Measurements from ENCODE around the gene PRKAR2A.

The PRKAR2A gene

DNA sequence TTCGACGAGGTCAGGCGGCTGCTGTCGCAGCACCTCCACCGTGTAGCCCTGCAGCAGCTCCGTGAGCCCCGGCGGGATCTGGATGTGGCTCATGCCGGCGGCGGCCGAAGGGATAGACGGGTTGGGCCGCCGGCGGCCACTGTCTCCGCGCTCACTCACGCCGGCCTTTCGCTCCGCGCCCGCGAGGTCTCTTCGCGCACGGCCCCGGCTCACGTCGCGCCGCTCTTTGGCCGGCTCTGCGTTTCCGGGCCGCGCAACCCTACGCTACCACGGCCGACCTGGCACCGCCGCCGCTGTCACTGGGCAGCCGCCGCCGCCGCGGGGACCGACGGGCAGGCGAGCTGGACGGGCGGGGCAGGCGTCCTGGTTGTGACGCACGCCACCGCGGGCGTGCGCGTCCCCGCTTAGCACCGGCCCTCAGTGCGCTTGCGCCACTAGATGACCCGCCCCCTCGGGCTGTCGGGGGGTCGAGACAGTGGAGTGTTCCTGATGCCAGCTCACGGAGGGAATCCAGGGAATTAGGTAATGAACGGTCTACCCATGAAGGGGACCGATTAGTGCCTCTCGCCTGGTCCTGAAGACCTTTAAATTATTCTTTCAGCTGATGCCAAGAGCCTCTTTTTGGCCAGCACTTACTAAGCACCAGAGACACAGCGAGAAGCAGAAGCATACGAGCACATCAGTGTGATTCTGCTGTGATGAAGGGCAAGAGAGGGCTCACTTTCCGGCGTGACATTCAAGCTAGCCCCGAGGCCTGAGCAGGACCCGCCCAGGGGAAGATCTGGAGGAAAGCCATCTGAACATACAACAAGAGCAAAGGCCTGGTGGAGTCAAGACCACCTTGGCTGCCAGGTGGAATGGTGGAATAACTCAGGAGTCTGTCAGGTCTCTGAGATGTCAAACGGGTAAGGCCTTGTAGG, at the start of gene PRKAR2A:
Gene PRKAR2A (minus strand): TSS at position 371 of the 920 bp plus-strand sequence. CDS start 278 bp downstream, at position 93.
- DNase-seq (ENCODE audit: low read depth in 2 of 2) = peak; percentile 55 to 79

DNA sequence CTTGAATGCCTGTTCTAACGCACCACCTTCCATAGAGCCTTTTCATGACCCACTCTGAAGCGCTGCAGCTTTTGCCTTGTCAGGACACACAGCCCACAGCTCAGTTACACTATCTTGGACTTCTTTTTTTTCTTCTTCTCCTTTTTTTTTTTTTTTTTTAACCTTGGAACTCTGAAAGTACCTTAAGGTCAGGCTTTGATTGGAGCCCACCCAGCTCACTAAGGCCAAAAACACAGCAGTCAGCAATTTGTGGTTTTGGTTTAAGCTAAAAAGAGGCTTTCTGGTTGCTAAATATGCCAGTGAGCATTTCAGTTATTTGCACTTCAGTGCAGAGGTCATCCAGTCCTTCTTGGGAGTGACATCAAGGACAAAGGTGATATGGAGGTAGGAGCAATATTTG, 49.3 kb upstream of the PRKAR2A start:
- DNase-seq (ENCODE audit: low read depth in 2 of 2) = no peak

DNA sequence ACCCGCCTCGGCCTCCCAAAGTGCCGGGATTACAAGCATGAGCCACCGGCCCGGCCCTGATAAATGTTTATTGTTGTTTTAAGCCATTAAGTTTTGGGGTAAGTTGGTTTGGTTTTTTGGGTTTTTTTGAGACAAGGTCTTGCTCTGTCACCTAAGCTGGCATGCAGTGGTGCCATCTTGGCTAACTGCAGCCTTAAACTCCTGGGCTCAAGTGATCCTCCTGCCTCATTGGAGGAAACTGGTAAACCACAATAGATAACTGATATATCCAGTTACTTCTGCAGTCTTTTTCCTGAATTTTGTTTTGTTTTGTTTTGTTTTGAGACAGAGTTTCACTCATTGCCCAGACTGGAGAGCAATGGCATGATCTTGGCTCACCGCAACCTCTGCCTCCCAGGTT, 46.8 kb upstream of the PRKAR2A start:
- DNase-seq (ENCODE audit: low read depth in 2 of 2) = no peak

DNA sequence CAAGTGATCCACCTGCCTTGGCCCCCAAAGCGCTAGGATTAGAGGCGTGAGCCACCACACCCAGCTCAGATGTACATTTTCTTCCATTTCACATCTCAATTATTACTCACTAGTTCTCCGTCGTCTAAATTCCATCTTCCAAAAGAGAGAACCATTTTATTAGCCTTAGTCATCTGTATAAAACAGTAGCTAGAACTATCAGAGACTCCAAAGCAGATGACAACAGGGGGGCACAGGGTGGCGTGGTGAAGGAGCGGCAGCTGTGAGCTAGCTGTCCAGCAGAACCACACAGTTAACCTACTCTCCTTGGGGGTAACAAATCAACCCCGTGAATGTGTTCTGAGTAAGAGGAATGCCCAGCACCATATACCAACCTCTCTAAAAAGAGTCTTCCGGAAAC, 43.9 kb upstream of the PRKAR2A start:
- no peak for DNase-seq (ENCODE audit: low read depth in 2 of 2)

DNA sequence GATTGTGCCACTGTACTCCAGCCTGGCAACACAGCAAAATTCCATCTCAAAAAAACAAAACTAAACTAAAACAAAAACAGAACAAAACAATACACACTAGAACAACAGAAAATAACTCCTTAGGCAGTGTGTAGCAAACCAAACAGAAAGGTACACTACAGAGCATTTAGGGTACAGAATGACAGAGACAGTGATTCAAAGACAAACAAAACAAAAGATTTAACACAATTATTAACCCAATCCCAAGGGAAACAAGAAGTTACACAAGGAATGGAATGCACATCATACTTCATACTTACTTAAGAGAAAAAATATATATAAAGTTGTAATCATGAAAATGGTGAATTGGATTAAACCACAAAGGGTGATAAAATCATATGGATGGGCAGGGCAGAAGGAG, 38.1 kb upstream of the PRKAR2A start:
- DNase-seq (ENCODE audit: low read depth in 2 of 2) = no peak

DNA sequence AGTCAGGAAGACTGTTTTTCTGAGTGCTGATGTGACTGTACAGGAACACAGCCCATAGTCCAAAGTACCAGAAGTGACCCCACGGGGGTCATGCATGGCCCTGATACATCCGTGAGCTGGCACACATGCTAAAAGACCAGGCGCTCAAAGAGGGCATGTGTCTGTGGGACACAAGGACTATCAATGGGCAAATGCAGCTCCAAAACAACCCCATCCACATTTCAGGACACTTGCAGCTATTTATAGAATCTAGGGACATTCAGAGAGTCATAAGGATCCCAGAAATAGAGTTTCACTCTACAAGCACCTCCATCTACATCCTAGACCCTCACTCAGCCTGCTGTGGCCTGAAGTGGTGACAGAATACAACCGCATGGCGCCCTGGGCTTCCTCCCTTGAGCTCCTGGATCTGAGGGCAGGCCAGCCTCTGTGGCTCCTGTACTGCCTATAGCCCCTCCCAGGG, 34.0 kb upstream of the PRKAR2A start:
- no peak for DNase-seq (ENCODE audit: low read depth in 2 of 2)

DNA sequence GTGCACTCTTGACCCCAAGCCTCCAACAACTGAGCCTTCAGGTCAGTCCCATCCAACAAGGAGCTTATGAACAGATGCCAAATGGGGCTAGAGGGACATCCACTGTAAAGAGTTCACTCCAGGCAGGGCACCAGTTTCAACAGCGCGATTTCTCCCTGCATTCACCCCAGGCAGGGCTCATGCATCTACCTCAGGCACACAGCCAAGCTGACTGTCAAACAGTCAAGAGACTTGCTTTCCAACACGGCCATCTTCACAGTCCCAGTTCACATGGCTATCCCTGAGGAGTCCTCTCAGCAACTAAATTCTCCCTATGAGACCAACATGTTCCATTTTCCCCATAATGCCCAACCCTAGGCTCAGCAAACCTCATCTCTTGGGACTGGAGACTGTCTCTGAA, 33.3 kb upstream of the PRKAR2A start:
- DNase-seq (ENCODE audit: low read depth in 2 of 2) = no peak

DNA sequence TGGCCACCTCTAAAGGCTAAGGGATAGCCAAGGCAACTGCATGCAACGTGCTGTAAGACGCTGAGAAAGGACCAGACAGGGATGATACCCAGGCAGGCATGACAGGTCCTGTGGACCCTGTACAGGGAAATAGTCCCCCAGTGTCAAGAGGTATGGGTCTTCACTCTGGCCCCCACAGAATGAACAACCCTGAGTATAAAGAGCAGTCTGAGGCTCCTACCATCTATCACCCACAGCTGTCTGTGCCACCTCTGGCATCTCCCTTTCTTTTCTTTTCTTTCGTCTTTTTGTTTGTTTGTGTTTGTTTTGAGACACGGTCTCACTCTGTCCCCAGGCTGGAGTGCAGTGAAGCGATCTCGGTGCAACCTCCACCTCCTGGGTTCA, 32.3 kb upstream of the PRKAR2A start:
- DNase-seq (ENCODE audit: low read depth in 2 of 2) = no peak

DNA sequence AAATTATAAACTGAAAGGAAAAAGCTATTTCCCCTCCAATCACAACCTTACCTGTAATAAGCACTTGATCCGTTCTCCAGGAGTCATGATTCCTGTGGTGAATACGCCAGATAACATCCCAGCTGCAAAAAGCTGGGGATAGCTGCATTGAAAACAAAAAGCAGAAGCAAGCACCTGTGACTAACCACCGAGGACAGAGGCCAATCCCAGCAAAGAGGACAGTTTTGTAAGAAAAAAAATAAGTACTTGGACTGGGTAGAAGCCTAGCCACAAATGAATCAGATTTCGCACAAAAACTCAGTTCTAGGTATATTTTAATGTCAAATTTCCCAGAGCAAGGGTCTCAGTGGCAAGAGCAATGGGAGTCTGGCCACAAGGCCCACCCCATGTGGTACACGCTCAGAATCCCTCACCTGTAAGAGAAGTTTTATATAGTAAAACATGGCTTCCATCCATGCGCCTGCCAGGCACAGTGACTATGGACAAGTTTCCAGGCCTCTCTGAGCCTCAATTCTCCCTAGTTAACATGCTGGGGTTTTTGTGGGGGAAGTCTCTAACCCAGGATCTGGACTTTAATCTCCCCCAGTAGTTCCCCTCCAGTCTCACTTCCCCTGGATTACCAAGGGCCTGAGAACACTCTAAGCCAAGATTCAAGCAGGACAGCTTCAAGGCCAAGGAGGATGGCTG, 31.8 kb upstream of the PRKAR2A start:
- DNase-seq (ENCODE audit: low read depth in 2 of 2) = no peak

DNA sequence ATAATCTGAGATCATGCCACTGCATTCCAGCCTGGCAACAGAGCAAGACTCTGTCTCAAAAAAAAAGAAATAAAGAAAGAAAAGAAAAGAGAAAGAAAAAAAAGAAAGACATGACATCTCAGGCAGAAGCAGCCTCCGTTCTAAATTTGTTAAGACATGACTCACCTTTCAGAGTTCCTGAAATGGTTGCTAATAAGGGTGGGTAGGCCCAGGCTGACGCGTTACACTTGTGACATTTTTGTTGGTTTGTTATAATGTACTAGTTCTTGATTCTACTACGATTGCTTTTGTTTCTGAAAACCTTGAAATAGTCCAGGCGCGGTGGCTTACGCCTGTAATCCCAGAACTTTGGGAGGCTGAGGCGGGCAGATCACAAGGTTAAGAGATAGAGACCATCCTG, 30.0 kb upstream of the PRKAR2A start:
- DNase-seq (ENCODE audit: low read depth in 2 of 2) = no peak

DNA sequence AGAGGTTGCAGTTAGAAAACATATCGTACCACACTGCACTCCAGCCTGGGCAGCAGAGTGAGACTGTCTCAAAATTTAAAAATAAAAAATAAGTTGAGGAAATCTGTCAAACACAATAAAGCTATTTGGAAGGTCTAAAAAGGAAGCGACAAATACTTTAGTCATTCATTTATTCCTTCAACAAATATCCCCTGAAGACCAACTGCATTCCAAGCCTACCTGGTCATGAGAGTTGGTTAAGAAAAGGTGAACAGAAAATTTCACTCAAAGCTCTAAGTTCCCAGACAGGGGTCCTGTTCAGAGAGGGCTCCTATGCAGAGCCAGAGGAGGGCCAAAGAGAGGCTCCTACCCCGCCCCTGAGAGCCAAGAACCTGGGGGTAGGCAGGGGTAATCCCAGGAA, 15.4 kb upstream of the PRKAR2A start:
- no peak for DNase-seq (ENCODE audit: low read depth in 2 of 2)

DNA sequence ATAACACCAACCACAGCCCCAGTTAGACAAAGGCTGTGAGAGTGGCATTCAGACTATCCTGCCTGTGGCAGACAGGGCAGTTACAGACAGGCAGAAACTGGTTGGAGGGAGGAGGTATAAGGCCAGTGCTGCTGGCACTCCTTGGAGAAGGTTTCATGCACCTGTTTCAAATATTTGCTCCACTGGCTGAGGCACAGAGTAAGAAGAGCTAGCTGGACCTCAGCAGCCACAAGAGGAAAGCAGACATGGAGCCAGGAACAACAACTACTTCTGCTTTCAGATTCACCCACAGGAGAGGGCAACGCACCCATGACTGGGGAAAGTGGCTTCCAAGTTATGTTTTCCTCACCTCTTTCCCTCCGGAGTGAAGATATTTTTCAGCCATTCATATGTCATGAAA, 11.5 kb upstream of the PRKAR2A start:
- DNase-seq (ENCODE audit: low read depth in 2 of 2) = no peak

DNA sequence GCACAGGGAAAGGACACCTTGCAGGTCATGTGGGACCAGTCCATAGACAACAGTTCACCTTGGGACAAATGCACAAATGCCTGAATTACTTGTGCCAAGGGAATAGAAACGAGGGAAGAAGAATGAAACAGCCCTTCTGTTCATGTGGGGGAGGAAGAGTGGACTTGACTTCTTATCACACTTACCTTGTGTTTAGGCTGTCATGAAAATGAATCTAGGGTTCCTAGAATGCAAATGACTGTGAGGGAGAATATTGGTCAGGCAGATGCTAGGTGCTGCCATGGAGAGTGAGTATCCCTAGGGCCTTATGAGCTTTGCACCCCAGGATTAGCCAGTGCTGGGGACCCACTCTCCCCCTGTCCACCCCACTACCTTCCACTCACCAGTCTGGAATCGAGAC, 11.0 kb upstream of the PRKAR2A start:
- no peak for DNase-seq (ENCODE audit: low read depth in 2 of 2)

DNA sequence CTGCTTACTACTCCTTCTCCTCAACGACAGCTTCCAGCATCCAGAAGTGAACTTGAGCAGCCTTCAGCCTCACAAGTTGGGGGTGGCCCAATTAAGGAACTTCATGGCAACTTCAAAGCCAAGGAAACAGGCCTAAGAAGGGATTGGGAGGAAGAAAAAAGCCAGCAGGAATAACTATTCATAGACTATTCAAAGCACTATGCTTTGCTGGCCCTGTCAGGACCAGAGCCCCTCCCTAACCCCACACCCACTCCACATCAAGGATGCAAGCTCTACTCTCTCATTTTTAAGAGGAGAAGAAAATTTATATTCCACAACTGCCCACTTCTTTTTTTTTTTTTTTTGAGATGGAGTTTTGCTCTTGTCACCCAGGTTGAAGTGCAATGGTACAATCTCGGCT, 10.0 kb upstream of the PRKAR2A start:
- no peak for DNase-seq (ENCODE audit: low read depth in 2 of 2)

DNA sequence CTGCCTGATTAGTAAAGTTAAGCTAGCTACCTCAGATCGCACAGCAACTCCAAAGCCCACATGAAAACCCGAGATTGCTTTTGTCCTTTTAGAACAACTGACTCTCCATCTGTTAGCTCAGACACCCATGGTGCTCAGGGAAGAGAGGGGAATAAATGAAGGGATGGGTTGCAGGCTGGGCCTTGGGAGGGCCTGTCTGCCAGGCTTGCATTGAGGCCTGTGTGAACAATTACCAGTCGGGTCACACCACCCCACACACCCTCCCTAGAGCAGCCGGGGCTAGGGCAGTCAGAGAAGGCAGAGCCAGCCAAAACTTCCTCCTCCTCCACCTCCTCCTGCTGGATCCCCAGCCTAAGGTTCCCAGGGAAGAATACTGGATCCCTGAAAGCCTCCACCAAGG, 8.8 kb upstream of the PRKAR2A start:
- DNase-seq (ENCODE audit: low read depth in 2 of 2) = no peak

DNA sequence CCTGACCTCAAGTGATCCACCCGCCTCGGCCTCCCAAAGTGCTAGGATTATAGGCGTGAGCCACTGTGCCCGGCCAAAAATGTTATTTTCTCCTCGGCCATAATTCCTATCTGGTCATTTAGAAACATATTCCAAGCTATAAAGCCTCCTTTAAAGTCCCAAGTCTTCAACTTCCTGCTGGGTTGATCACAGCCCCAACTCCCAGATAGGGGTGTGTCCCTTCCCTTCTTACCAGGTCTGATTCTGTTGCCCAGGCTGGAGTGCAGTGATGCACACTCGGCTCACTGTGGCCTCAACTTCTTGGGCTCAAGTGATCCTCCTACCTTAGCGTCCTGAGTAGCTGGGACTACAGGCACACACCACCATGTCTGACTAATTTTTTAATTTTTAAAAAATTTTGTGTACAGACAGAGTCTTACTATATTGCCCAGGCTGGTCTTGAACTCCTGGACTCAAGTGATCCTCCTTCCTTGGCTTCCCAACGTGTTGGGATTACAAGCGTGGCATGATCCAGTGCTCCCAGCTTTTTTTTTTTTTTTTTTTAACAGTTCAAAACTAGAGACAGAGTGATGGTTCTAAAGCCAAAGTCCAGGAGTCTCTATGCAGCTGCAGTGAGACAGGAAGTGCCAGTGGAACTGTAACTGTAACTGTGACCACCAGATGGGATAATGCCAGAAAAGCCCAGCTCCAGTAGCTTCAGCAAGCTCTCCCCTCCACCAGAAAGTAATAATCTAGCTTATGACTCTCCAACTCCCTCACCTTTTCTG, 8.2 kb upstream of the PRKAR2A start:
- no peak for DNase-seq (ENCODE audit: low read depth in 2 of 2)

DNA sequence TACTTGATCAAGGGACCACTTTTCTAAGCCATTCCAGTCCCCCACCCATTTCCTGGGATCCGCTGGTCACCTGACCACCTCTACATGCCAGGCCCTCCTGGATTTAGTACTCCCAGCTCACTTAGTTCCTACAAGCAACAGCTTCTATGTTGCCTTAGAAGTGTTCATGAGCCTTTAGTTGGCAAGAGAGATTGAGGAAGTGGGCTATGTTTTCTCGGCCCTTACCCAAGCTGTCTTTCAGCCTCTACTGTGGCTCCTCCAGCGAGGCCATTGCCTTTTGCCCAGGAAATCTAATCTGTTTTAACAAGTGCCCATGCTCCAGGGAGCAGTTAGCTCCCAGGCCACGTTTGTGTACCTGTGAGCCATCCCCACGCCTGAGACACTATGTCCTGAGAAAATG, 4.5 kb upstream of the PRKAR2A start:
- DNase-seq (ENCODE audit: low read depth in 2 of 2) = no peak

DNA sequence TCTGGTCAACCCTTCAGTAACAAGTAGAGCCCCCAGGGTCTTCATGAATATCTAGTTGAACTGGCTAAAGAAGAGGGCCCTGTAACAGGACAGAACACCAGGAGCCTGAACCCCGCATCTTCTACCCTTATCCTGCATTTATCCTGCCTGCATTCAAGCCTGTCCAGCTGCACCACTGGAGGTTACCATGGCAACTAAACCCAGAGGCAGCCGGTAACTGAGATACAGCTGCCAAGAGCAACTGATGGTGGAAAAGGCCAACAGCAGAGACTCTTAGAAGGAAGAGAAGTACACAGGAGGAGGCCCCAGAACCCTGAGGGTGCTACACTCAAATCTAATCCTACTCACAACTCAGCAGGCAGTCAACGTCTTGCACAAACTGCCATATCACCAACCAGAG, 3.7 kb upstream of the PRKAR2A start:
- DNase-seq (ENCODE audit: low read depth in 2 of 2) = no peak

DNA sequence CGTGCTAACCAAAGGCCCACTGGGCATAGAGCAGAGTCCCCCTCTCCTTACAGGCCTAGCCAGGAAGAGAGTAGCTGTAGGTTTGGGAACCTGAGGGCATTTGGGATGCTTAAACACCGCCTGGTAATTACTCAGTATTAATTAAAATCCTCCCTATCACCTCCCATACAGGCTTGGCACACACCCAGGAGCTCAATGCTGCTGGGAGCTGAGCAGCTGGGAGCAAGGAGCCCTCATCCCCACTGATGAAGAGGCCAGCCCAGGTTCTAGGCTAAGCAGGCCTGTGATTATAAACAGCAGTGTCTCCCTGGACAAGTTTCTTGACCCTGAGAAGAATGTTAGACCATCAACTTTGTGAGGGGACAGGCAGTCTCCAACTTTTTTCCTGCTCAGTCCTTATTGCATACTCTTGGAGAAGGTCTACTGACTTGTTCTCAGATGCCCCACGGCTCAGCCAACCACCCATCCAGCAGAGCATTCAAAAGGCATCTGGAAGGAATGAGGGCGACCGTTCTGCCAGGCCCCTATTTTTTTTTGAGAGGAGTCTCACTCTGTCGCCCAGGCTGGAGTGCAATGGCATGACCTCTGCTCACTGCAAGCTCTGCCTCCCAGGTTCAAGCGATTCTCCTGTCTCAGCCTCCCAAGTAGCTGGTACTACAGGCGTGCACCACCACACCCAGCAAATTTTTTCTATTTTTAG, 1.3 kb upstream of the PRKAR2A start:
- no peak for DNase-seq (ENCODE audit: low read depth in 2 of 2)

DNA sequence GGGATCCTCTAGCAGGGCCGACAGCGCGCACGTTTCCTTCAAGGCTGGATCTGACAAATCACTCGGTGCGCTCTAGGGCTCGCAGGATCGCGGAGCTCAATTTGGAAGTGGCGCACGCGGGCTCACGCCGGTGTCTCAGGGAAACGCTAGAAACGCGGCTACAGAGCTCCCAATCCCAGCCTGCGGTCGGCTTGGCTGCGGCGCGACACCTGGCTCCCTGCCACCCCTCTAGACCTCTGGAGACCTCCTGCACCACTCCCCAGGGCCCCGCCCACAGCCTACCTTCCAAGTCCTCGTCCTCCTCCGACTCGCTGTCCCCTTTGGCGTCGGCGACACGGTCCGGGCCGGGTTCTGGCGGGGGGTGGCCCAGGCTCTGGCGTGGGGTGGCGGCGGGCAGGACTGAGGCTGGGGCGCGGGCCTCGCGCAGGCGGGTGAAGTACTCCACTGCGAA, 596 bp downstream of the PRKAR2A start:
- DNase-seq (ENCODE audit: low read depth in 2 of 2) = peak in 1 of 2 donors; percentile 31

DNA sequence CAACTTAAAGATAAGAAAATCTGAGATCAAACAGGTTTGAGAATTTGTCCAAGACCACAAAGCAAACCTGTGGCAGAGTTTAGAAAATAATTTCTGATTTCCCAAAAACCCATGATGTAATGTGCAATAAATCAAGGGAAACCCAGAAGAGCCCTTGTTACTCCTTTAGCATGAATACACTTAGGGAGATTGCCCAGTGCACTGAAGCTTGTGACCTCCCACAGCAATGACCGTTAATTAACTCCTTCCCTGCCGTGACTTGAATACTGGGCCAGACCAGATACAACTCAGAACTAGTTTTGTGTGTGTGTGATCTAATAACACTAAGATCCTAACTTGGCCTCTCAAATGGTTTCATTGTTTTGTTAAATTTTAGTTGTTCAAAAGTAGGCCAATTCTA, 2.5 kb downstream of the PRKAR2A start:
- DNase-seq (ENCODE audit: low read depth in 2 of 2) = no peak

DNA sequence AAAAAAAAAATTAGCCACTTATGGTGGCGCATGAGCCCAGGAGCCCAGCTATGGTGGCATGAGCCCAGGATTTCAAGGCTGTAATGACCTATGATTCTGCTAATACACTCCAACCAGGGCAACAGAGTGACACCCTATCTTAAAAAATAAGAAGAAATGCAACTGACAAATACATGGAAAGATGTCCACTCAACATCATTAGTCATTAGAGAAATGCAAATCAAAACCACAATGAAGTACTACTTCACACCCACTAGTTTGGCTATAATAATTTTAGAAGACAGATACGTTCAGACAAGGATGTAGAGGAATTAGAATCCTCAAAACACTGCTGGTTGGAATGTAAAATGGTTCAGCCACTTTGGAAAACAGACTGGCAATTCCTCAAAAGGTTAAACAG, 10.5 kb downstream of the PRKAR2A start:
- no peak for DNase-seq (ENCODE audit: low read depth in 2 of 2)
